Body of pancreas (tissue), 4 donors: ENCODE results near the gene KANK2.

Experiments used
- POLR2A ChIP-seq, 3 donors: fragments of 450-650 bp; IDR thresholded peaks; one replicate each; pipeline ENCODE4 v1.6.1; 2016; ENCODE audit warnings: antibody characterized with exemption in 3 of 3, mild to moderate bottlenecking in 2 of 3
- TF ChIP-seq, protein P1 (sequence below), 7 experiments: fragments of 450-650 bp in 4 of 7; fragments of 200-600 bp in 3 of 7; sonication (generic) in 3 of 7; IDR thresholded peaks; one replicate each; pipeline ENCODE4 v1.5.1; 2016 to 2019; ENCODE audit warnings: antibody characterized with exemption in 7 of 7

GRCh38 chr19:11224429-11224828 is 27.1 kb upstream of the KANK2 start:
- no peak for TF ChIP-seq POLR2A (IDR thresholded peaks at IDR 0.05)
- TF ChIP-seq, protein P1, sequence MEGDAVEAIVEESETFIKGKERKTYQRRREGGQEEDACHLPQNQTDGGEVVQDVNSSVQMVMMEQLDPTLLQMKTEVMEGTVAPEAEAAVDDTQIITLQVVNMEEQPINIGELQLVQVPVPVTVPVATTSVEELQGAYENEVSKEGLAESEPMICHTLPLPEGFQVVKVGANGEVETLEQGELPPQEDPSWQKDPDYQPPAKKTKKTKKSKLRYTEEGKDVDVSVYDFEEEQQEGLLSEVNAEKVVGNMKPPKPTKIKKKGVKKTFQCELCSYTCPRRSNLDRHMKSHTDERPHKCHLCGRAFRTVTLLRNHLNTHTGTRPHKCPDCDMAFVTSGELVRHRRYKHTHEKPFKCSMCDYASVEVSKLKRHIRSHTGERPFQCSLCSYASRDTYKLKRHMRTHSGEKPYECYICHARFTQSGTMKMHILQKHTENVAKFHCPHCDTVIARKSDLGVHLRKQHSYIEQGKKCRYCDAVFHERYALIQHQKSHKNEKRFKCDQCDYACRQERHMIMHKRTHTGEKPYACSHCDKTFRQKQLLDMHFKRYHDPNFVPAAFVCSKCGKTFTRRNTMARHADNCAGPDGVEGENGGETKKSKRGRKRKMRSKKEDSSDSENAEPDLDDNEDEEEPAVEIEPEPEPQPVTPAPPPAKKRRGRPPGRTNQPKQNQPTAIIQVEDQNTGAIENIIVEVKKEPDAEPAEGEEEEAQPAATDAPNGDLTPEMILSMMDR (IDR thresholded peaks at IDR 0.05), result no peak
